MCF 10A (cell line): ENCODE measurements around the gene KCNF1. TPM values are rescaled to one million over a fixed set of nuclear protein-coding genes. Genes with fewer than 3 reads are reported as not detected.

Source experiments
- BruUV-seq: library from RNA; stranded (reverse); fragments of 400-500 nt; replicated peaks from 2 replicates; lab custom pipeline; 2021; lab: Mats Ljungman, UMichigan
- CTCF ChIA-PET: fragments of 300-600 bp; sonication (Branson Sonifier 250); formaldehyde crosslinking; extraction: SDS; loops from one replicate; lab custom pipeline; 2021; ENCODE audit warnings: antibody characterized with exemption, inconsistent platforms; lab: Yijun Ruan, JAX
- POLR2A ChIA-PET: fragments of 300-600, 350-650 bp; sonication (Branson Sonifier 250); formaldehyde crosslinking; extraction: SDS; loops from one replicate; lab custom pipeline; 2020; ENCODE audit warnings: antibody characterized with exemption, inconsistent platforms; lab: Yijun Ruan, JAX
- DNase-seq: peaks from one replicate; pipeline ENCODE4 v3.0.0-alpha.2; 2018; ENCODE audit not compliant: unreplicated experiment
- H3K27ac Mint-ChIP-seq: one replicate; pipeline ENCODE4 v1.8.0; 2022; ENCODE audit warnings: mild to moderate bottlenecking, low read depth, mixed read lengths; ENCODE audit not compliant: unreplicated experiment
- H3K27me3 Mint-ChIP-seq: one replicate; pipeline ENCODE4 v1.8.0; 2022; ENCODE audit warnings: mixed read lengths; ENCODE audit not compliant: insufficient read depth, unreplicated experiment
- H3K36me3 Mint-ChIP-seq: one replicate; pipeline ENCODE4 v1.8.0; 2022; ENCODE audit warnings: mild to moderate bottlenecking, moderate library complexity, mixed read lengths; ENCODE audit not compliant: insufficient read depth, unreplicated experiment
- H3K4me1 Mint-ChIP-seq: one replicate; pipeline ENCODE4 v1.8.0; 2022; ENCODE audit warnings: mixed read lengths; ENCODE audit not compliant: insufficient read depth, unreplicated experiment
- H3K4me3 Mint-ChIP-seq: one replicate; pipeline ENCODE4 v1.8.0; 2022; ENCODE audit warnings: mild to moderate bottlenecking, moderate library complexity, mixed read lengths; ENCODE audit not compliant: unreplicated experiment
- H3K9me3 Mint-ChIP-seq: one replicate; pipeline ENCODE4 v1.8.0; 2022; ENCODE audit warnings: mixed read lengths; ENCODE audit not compliant: unreplicated experiment
- intact Hi-C: fragments of 100-400 bp; cut with micrococcal nuclease; formaldehyde crosslinking; loops from 2 replicates; pipeline ENCODE4 v1.14.1; 2022
- total RNA-seq: library from RNA; stranded (reverse); gene quantifications from 2 replicates; pipeline ENCODE4 v1.2.3, GENCODE V29; 2022
- TF ChIP-seq, protein P1 (sequence below): fragments of 200-600 bp; IDR thresholded peaks from one replicate; pipeline ENCODE4 v1.8.0; 2022; ENCODE audit warnings: antibody characterized with exemption, mild to moderate bottlenecking; ENCODE audit not compliant: unreplicated experiment

Gene KCNF1
- total RNA-seq, 1 experiment from 2014 or later: not detected

DNA sequence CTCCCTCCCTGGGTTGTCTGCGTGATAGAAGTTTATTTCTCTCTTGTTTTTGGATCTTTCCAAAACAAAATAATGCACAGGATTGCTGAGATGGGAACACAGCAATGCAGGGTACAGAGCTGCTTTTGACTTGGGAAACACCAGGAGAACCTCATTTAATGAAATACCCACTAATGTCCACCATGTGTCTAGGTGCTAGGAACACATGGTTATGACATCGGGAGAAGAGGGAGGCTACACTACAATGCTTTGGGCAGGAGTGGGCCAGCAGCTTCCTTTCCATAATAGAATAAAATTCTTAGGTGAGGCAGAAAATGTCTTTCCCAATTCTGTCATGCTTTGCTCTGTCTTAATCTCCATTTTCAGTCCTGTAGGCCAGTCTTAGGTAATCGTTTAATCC lies 29.2 kb upstream of the KCNF1 start:
- CTCF ChIA-PET: interaction anchor here (0.7 to 1.0 kb wide), 3 partner anchors 251 to 813 kb away, joined by 3 read pairs; a partner anchor contains a TSS

DNA sequence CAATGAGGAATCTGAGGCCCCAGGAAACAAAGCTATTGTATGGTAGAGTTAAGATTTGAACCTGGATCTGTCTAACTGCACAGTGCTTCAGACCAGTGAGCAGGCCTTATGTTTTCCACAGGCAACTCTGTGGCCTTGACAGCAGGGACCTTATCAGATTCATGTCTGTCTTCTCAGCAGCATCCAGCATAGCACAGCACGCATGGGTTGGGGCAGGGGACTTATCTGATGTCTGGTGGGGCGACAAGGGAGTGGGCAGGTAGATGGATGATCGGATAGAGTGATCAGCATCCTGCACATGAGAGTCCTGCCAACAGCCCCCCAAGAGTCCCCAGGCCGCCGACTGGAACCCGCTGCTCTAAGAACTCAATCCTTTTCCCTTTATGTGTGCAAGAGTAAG lies 28.7 kb upstream of the KCNF1 start:
- DNase-seq: no peak
- no peaks in the 10 kb centered on the region for H3K4me1 Mint-ChIP-seq
- no TSS peak for BruUV-seq
- H3K9me3 Mint-ChIP-seq: no peaks in the 10 kb centered on the region
- TF ChIP-seq, protein P1, sequence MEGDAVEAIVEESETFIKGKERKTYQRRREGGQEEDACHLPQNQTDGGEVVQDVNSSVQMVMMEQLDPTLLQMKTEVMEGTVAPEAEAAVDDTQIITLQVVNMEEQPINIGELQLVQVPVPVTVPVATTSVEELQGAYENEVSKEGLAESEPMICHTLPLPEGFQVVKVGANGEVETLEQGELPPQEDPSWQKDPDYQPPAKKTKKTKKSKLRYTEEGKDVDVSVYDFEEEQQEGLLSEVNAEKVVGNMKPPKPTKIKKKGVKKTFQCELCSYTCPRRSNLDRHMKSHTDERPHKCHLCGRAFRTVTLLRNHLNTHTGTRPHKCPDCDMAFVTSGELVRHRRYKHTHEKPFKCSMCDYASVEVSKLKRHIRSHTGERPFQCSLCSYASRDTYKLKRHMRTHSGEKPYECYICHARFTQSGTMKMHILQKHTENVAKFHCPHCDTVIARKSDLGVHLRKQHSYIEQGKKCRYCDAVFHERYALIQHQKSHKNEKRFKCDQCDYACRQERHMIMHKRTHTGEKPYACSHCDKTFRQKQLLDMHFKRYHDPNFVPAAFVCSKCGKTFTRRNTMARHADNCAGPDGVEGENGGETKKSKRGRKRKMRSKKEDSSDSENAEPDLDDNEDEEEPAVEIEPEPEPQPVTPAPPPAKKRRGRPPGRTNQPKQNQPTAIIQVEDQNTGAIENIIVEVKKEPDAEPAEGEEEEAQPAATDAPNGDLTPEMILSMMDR: no peak
- ChIA-PET CTCF (interaction anchor here (0.7 kb wide), 1 partner anchor 250 kb away, joined by 3 read pairs; a partner anchor contains a TSS), POLR2A (no interaction called here)
- no peaks in the 10 kb centered on the region for H3K36me3 Mint-ChIP-seq
- intact Hi-C loops: no loop called here
- no peak overlapping the region for H3K4me3 Mint-ChIP-seq
- peaks cover 32% of the 10 kb centered on the region for H3K27me3 Mint-ChIP-seq
- no peak overlapping the region for H3K27ac Mint-ChIP-seq

More for the DNA sequence above, 29.2 kb upstream of the KCNF1 start:
- Mint-ChIP-seq H3K27ac (no peak overlapping the region), H3K4me1 (no peaks in the 10 kb centered on the region), H3K4me3 (no peak overlapping the region), H3K9me3 (no peaks in the 10 kb centered on the region), H3K36me3 (no peaks in the 10 kb centered on the region), H3K27me3 (peaks cover 29% of the 10 kb centered on the region)
- DNase-seq: no peak
- TF ChIP-seq, protein P1: no peak
- intact Hi-C loops: no loop called here
- no TSS peak for BruUV-seq
- POLR2A ChIA-PET: no interaction called here

DNA sequence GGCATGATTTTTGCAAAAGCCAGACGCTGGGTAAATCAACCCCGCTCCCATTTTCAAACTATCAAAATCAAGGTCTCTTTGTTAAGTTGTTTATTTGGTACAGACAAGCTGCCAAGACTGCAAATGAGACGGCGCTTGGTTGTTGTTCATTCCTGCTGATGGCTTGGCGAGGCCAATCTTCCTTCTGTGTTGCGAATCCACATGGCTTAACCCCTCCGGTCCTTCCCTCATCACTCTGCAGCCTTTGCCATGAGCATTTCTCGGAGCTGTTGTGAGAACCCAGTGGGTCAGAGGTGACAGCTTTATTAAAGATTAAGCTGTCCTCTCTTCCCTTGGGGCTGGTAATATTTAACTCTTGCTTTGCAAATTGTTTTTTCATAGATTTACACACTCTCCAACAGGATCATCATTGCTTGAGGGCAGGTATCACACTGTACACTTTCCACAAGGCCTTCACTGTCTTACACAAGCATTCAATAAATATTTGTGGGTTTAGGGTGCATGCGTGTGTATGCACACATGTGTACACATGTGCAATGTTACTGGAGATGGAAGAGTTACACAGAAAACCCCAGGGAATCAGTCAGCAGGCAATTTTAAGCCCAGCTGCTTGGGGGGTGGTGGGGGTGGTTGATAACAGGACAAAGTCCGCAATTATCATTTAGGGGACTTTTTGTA lies 27.8 kb upstream of the KCNF1 start:
- H3K27ac Mint-ChIP-seq: no peak overlapping the region
- ChIA-PET POLR2A (interaction anchor here (0.8 kb wide), 1 partner anchor 13 kb away, joined by 4 read pairs; no protein-coding TSS in a partner anchor), CTCF (no interaction called here)
- TF ChIP-seq, protein P1: no peak
- H3K4me3 Mint-ChIP-seq: no peak overlapping the region
- H3K4me1 Mint-ChIP-seq: no peaks in the 10 kb centered on the region
- H3K36me3 Mint-ChIP-seq: no peaks in the 10 kb centered on the region
- no peak for DNase-seq
- peaks cover 32% of the 10 kb centered on the region for H3K27me3 Mint-ChIP-seq
- intact Hi-C loops: no loop called here
- BruUV-seq: no TSS peak
- no peaks in the 10 kb centered on the region for H3K9me3 Mint-ChIP-seq

DNA sequence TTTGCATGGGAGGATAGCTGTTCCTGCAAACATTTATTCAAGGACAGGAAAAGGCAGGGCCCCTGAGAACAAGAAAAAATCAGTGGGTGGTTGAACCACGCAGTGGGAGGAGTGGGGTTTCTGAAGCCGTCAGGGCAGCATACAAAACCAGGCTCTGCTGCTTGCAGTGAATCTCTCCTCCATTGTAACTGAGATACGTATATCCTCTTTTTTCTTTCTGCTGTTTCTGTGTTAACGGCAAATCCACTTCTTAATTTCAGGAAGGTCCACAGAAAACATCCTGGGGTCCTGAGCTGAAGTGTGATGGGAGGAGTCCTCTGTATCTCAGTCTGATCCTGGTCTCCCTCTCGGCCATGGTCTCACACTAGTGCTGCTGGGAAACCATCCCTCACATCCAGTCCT lies 27.2 kb upstream of the KCNF1 start:
- intact Hi-C loops: no loop called here
- no peak overlapping the region for H3K27ac Mint-ChIP-seq

More for the DNA sequence above, 27.2 kb upstream of the KCNF1 start:
- Mint-ChIP-seq H3K36me3 (no peaks in the 10 kb centered on the region), H3K4me3 (no peak overlapping the region), H3K9me3 (no peaks in the 10 kb centered on the region), H3K27me3 (peaks cover 32% of the 10 kb centered on the region), H3K4me1 (no peaks in the 10 kb centered on the region)
- POLR2A ChIA-PET: interaction anchor here (0.7 kb wide), 1 partner anchor 1752 kb away, joined by 3 read pairs; no protein-coding TSS in a partner anchor
- no TSS peak for BruUV-seq
- CTCF ChIA-PET: interaction anchor here (0.7 kb wide), 1 partner anchor 16 kb away, joined by 3 read pairs; no protein-coding TSS in a partner anchor
- no peak for DNase-seq
- TF ChIP-seq, protein P1: no peak
